ENCODE data around the gene C2CD4A. TPM values are rescaled to one million over a fixed set of nuclear protein-coding genes. Genes with fewer than 3 reads are reported as not detected.
"Not testable (repeated sequence)": the region's sequence is repeated elsewhere in the genome, so short reads cannot be mapped to it uniquely, and the experiment has no call there.

The C2CD4A gene
- total and polyA plus RNA-seq, 10 of the 15 experiments (the other 5 are each of a cell fraction or from before 2014, with no cell fraction given), result not detected

DNA sequence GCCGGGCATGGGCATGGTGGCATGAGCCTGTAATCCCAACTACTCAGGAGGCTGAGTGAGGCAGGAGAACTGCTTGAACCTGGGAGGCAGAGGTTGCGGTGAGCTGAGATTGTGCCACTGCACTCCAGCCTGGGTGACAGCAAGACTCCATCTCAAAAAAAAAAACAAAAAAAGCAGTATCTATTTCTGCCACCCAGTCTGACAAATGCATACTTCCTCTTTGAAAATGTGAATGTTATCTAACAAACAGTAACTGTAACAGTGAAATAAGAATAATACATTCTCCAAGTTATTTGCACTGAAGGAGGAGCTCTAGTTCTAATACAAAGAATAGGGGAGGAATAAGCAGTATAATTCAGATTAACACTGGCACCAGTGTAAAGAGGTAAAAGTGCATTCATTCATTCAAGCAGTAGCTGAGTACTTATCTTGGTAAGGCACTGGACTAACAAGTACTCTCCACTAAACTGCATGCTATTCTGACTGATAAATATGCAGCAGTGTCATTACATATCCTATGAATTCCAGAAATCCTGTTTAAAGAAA, 19.4 kb upstream of the C2CD4A start:
- no TSS peak for BruUV-seq (replicated peaks)
- 46% methylated on average over 2 of the region's 2 CpGs for WGBS (ENCODE audit: insufficient coverage, insufficient replicate concordance, low lambda C conversion rate, missing lambda C conversion rate)
- ChIA-PET RAD21 (ENCODE audit: unreplicated experiment) (interaction anchor here (1.1 to 1.3 kb wide), 2 partner anchors 12 to 16 kb away, joined by 3 to 4 read pairs; no protein-coding TSS in a partner anchor), SMC1A (ENCODE audit: uncharacterized antibody, unreplicated experiment) (interaction anchor here (1.1 to 1.4 kb wide), 2 partner anchors 10 to 12 kb away, joined by 4 to 11 read pairs; partner anchors contain the start of gene VPS13C), POLR2A (interaction anchor here (1.1 kb wide), 1 partner anchor 13 kb away, joined by 4 read pairs; the partner anchor contains the start of gene VPS13C), CTCF (interaction anchor here (0.6 to 1.0 kb wide), 4 partner anchors 12 to 1666 kb away, joined by 3 to 4 read pairs (median 3); partner anchors contain the start of gene VPS13C)
- H3K79me2 ChIP-seq (ENCODE audit: control insufficient read depth, insufficient read depth, low read length), result peaks cover 44% of the 10 kb centered on the region
- ATAC-seq, result peak; percentile 66
- intact Hi-C loops (cut with micrococcal nuclease; ENCODE audit: unreplicated experiment), result no loop called here
- H3K9ac ChIP-seq (ENCODE audit: control insufficient read depth, insufficient read depth, low read length), result no peak overlapping the region
- no peak overlapping the region for H3K4me3 ChIP-seq
- TF ChIP-seq HDGF (IDR thresholded peaks at IDR 0.05) (0 out of 2 replicates have a peak, but pooled peaks have one; percentile 51), MLLT1 (IDR thresholded peaks at IDR 0.05) (0 out of 2 replicates have a peak, but pooled peaks have one; percentile 6), PAX5 (IDR thresholded peaks at IDR 0.05; ENCODE audit: borderline replicate concordance, low read depth, low read length) (no peak), NBN (IDR thresholded peaks at IDR 0.05) (0 out of 2 replicates have a peak, but pooled peaks have one; percentile 19), RAD51 (IDR thresholded peaks at IDR 0.05) (no peak), ZNF24 (IDR thresholded peaks at IDR 0.05) (peak; percentile 88), JUNB (IDR thresholded peaks at IDR 0.05) (no peak)
- DNase-seq (ENCODE audit: low read depth, low spot score), result no peak
- H2AFZ ChIP-seq (ENCODE audit: control insufficient read depth, low read depth, low read length), result no peak overlapping the region
- peaks cover 15% of the 10 kb centered on the region for H3K4me1 ChIP-seq (ENCODE audit: control insufficient read depth, insufficient read depth, low read length)
- 0 out of 2 replicates have a peak overlapping the region, but pooled peaks have one; percentile 42 for H3K27ac ChIP-seq (ENCODE audit: control insufficient read depth, insufficient read depth)
- in situ Hi-C loops (cut with MboI), result no loop called here
- H3K9me3 ChIP-seq (replicated peaks; ENCODE audit: control insufficient read depth, insufficient read depth, low read length), result no peaks in the 10 kb centered on the region
- FAIRE-seq, result peak; percentile 73
- no peaks in the 10 kb centered on the region for H4K20me1 ChIP-seq (ENCODE audit: control insufficient read depth, insufficient read depth)
- no peaks in the 10 kb centered on the region; a peak in 1 of 4 replicates for H3K36me3 ChIP-seq (ENCODE audit: control insufficient read depth in 2 of 2, insufficient read depth in 2 of 2, low read length in 1 of 2)
- peak overlapping the region; percentile 50 for H3K4me2 ChIP-seq (ENCODE audit: control insufficient read depth, insufficient read depth)
- no peaks in the 10 kb centered on the region for H3K27me3 ChIP-seq (replicated peaks in 1 of 2; ENCODE audit: control insufficient read depth in 2 of 2, insufficient read depth in 2 of 2, low read length in 1 of 2)

DNA sequence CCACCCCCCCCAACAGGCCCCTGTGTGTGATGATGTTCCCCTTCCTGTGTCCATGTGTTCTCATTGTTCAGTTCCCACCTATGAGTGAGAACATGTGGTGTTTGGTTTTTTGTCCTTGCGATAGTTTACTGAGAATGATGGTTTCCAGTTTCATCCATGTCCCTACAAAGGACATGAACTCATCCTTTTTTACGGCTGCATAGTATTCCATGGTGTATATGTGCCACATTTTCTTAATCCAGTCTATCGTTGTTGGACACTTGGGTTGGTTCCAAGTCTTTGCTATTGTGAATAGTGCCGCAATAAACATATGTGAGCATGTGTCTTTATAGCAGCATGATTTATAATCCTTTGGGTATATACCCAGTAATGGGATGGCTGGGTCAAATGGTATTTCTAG, 18.5 kb upstream of the C2CD4A start:
- H3K36me3 ChIP-seq (ENCODE audit: control insufficient read depth in 2 of 2, insufficient read depth in 2 of 2, low read length in 1 of 2); BruUV-seq (replicated peaks); H2AFZ ChIP-seq (ENCODE audit: control insufficient read depth, low read depth, low read length); POLR2A ChIA-PET; FAIRE-seq; ATAC-seq; DNase-seq (ENCODE audit: low read depth, low spot score); H3K27me3 ChIP-seq (replicated peaks in 1 of 2; ENCODE audit: control insufficient read depth in 2 of 2, insufficient read depth in 2 of 2, low read length in 1 of 2); H3K4me2 ChIP-seq (ENCODE audit: control insufficient read depth, insufficient read depth); H3K4me3 ChIP-seq; H3K9me3 ChIP-seq (replicated peaks; ENCODE audit: control insufficient read depth, insufficient read depth, low read length); H4K20me1 ChIP-seq (ENCODE audit: control insufficient read depth, insufficient read depth); H3K9ac ChIP-seq (ENCODE audit: control insufficient read depth, insufficient read depth, low read length); RAD21 ChIA-PET (ENCODE audit: unreplicated experiment); H3K27ac ChIP-seq (ENCODE audit: control insufficient read depth, insufficient read depth); SMC1A ChIA-PET (ENCODE audit: uncharacterized antibody, unreplicated experiment); in situ Hi-C loops (cut with MboI); intact Hi-C loops (cut with micrococcal nuclease; ENCODE audit: unreplicated experiment); CTCF ChIA-PET: not testable (repeated sequence)
- Histone ChIP-seq H3K79me2 (ENCODE audit: control insufficient read depth, insufficient read depth, low read length) (peaks cover 46% of the 10 kb centered on the region), H3K4me1 (ENCODE audit: control insufficient read depth, insufficient read depth, low read length) (peaks cover 15% of the 10 kb centered on the region)
- 82% methylated on average over 3 of the region's 4 CpGs for WGBS (ENCODE audit: insufficient coverage, insufficient replicate concordance, low lambda C conversion rate, missing lambda C conversion rate)

All from GM12878 (cell line).